Thoracic aorta (tissue), 2 donors: ENCODE data around the gene LSM6. TPM values are rescaled to one million over a fixed set of nuclear protein-coding genes. Genes with fewer than 3 reads are reported as not detected.
A peak's percentile ranks its signal among the peaks of the same experiment; 100 is the strongest.

Experiments
- ATAC-seq: fragments of 150-250 bp; one replicate; pipeline ENCODE4 v1.8.0; 2017; ENCODE audit warnings: low read depth; ENCODE audit not compliant: insufficient number of reproducible peaks, low FRiP score
- DNase-seq: peaks from one replicate; pipeline ENCODE4 v3.0.0-alpha.2; 2020; ENCODE audit warnings: low spot score
- H3K27ac ChIP-seq, 2 donors: fragments of 200-600 bp; sonication (generic); 1 replicate in 1 of 2; 2 replicates in 1 of 2; pipeline ENCODE4 v1.5.1; 2016; ENCODE audit warnings: mild to moderate bottlenecking in 2 of 2, moderate library complexity in 2 of 2
- H3K27me3 ChIP-seq: fragments of 200-600 bp; sonication (generic); replicated peaks from 2 replicates; pipeline ENCODE4 v1.6.0; 2016; ENCODE audit warnings: mild to moderate bottlenecking; ENCODE audit not compliant: insufficient read depth
- H3K36me3 ChIP-seq: fragments of 200-600 bp; sonication (generic); one replicate; pipeline ENCODE4 v1.5.1; 2016
- H3K4me1 ChIP-seq, 2 donors: fragments of 200-600 bp; sonication (generic); 1 replicate in 1 of 2; 2 replicates in 1 of 2; pipeline versions ENCODE4 v1.5.1 to v1.6.0; 2016; ENCODE audit warnings: low read depth in 2 of 2, mild to moderate bottlenecking in 1 of 2; ENCODE audit not compliant: control insufficient read depth in 1 of 2
- H3K4me3 ChIP-seq: fragments of 200-600 bp; sonication (generic); 2 replicates; pipeline ENCODE4 v1.5.1; 2016; ENCODE audit warnings: mild to moderate bottlenecking
- H3K9me3 ChIP-seq: fragments of 200-600 bp; sonication (generic); 2 replicates; pipeline ENCODE4 v1.5.1; 2016
- total RNA-seq, 2 donors: library from RNA; depleted of rRNA; stranded (reverse); fragments of >200 nt; gene quantifications; one replicate each; pipeline versions ENCODE4 v1.1.0 to v1.2.3, GENCODE V29; 2016
- TF ChIP-seq, protein P1 (sequence below): fragments of 200-600 bp; sonication (generic); IDR thresholded peaks from one replicate; pipeline ENCODE4 v1.5.1; 2019; ENCODE audit warnings: antibody characterized with exemption

LSM6 gene
- total RNA-seq, 2 donors from 2014 or later = 20.6 to 54.4 TPM

DNA sequence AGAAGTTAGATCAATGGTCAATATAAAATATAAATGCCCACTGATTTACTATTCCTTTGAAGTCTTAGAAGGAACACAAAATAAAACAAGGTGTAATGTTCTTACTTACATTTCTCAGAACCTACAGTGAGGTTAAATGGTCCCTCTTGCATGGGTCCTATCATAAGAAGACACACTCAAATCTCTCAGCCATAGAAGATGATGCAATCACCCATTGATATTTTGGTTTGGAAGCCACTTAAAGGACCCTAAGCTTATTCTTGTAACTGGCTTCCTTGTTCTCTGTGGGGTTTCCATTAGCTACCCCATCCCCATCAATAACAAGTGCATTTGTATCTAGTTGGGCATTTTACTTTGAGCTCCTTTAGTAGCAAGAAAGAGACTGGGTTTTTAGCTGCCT, 53.9 kb downstream of the LSM6 start:
- peaks cover 3 to 9% of the 10 kb centered on the region in 2 donors for H3K4me1 ChIP-seq
- H3K36me3 ChIP-seq = no peaks in the 10 kb centered on the region
- no peak for DNase-seq
- no peaks in the 10 kb centered on the region for H3K27me3 ChIP-seq
- TF ChIP-seq, protein P1, sequence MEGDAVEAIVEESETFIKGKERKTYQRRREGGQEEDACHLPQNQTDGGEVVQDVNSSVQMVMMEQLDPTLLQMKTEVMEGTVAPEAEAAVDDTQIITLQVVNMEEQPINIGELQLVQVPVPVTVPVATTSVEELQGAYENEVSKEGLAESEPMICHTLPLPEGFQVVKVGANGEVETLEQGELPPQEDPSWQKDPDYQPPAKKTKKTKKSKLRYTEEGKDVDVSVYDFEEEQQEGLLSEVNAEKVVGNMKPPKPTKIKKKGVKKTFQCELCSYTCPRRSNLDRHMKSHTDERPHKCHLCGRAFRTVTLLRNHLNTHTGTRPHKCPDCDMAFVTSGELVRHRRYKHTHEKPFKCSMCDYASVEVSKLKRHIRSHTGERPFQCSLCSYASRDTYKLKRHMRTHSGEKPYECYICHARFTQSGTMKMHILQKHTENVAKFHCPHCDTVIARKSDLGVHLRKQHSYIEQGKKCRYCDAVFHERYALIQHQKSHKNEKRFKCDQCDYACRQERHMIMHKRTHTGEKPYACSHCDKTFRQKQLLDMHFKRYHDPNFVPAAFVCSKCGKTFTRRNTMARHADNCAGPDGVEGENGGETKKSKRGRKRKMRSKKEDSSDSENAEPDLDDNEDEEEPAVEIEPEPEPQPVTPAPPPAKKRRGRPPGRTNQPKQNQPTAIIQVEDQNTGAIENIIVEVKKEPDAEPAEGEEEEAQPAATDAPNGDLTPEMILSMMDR = no peak
- no peak for ATAC-seq
- H3K27ac ChIP-seq = no peak overlapping the region
- no peak overlapping the region for H3K4me3 ChIP-seq
- H3K9me3 ChIP-seq = peaks cover 5% of the 10 kb centered on the region

DNA sequence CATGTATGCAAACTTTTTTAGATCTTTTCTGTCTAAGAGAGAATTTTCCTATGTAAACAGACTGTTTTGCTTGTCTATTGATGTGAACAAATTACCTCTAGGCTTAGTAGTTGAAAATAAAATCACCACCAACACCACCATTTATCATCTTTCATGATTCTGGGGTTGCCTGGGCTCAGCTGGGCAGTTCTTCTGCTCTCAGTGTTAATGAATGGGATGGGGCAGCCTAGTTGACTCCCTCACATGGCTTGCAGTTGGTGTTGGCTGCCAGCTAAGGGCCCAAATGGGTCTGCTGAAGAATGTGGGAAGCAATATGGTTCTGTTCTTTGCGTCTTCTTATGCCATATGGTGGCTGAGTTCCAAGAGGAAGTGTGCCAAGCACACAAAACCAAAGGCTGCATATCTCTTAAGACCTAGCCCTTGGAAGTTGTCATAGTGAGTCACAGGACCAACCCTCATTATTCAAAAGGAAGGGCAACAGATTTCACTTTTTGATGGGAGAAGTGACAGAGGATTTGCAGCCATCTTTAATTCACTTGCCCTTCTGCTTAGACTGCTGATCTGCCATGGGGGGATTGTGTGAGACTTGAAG, 56.7 kb downstream of the LSM6 start:
- Histone ChIP-seq H3K27me3 (no peaks in the 10 kb centered on the region), H3K27ac (no peak overlapping the region), H3K4me3 (no peak overlapping the region), H3K9me3 (peaks cover 5% of the 10 kb centered on the region), H3K36me3 (no peaks in the 10 kb centered on the region), H3K4me1 (peaks cover 3 to 19% of the 10 kb centered on the region in 2 donors)
- no peak for ATAC-seq
- TF ChIP-seq, protein P1 = no peak
- DNase-seq = no peak

- peaks cover 3 to 21% of the 10 kb centered on the region in 2 donors for H3K4me1 ChIP-seq
- no peak overlapping the region for H3K4me3 ChIP-seq
- ATAC-seq = no peak
- no peaks in the 10 kb centered on the region for H3K36me3 ChIP-seq
- TF ChIP-seq, protein P1 = no peak
- H3K27ac ChIP-seq = peak overlapping the region; percentile 30 to 32
- no peak for DNase-seq
- H3K27me3 ChIP-seq = no peaks in the 10 kb centered on the region
- peaks cover 5% of the 10 kb centered on the region for H3K9me3 ChIP-seq
These were observed 60.2 kb downstream of the LSM6 start for GRCh38 chr4:146235654-146236177.

DNA sequence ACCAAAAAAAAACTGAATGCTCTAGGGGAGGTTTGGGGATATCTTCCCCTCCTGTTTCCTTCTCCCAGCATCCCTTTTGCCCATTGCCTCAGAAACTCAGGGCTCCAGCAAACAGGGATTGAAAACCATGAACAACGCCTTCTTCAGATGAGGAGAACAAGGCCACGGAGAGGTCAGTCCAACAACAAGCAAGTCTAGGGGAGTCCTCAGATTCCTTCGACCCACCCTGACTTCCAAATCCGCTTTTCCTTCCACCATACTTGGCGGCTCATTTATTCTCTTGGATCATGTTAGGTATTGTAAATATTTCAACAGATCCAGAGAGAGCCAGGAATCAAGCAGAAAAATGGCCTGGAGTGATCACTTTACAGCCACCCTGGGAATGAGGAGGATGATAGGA, 60.7 kb downstream of the LSM6 start:
- ATAC-seq (no peak), DNase-seq (no peak)
- Histone ChIP-seq H3K4me1 (peaks cover 3 to 26% of the 10 kb centered on the region in 2 donors), H3K27ac (peak overlapping the region in 1 of 2 donors; percentile 30), H3K4me3 (no peak overlapping the region), H3K9me3 (peaks cover 5% of the 10 kb centered on the region), H3K27me3 (no peaks in the 10 kb centered on the region), H3K36me3 (no peaks in the 10 kb centered on the region)
- TF ChIP-seq, protein P1 = no peak

- Histone ChIP-seq H3K4me1 (peaks cover 3 to 33% of the 10 kb centered on the region in 2 donors), H3K4me3 (no peak overlapping the region), H3K9me3 (peaks cover 3% of the 10 kb centered on the region), H3K27me3 (no peaks in the 10 kb centered on the region), H3K36me3 (no peaks in the 10 kb centered on the region), H3K27ac (no peak overlapping the region)
- DNase-seq = no peak
- ATAC-seq = no peak
- TF ChIP-seq, protein P1 = no peak
These were observed 61.6 kb downstream of the LSM6 start for GRCh38 chr4:146237092-146237491.
